NCI-H460 (cell line): ENCODE data around the gene BCAM. TPM values are rescaled to one million over a fixed set of nuclear protein-coding genes. Genes with fewer than 3 reads are reported as not detected.

Experiments
- DNase-seq: peaks from one replicate; pipeline ENCODE4 v3.0.0-alpha.2; 2016; ENCODE audit warnings: low read depth; ENCODE audit errors: extremely low read depth
- total RNA-seq: library from RNA; depleted of rRNA; stranded (reverse); fragments of >200 nt; shearing (Covaris generic); gene quantifications from 2 replicates; pipeline ENCODE4 v1.2.3, GENCODE V29; 2014

Gene BCAM
- total RNA-seq, 1 experiment from 2014 or later = 2.3 TPM

DNA sequence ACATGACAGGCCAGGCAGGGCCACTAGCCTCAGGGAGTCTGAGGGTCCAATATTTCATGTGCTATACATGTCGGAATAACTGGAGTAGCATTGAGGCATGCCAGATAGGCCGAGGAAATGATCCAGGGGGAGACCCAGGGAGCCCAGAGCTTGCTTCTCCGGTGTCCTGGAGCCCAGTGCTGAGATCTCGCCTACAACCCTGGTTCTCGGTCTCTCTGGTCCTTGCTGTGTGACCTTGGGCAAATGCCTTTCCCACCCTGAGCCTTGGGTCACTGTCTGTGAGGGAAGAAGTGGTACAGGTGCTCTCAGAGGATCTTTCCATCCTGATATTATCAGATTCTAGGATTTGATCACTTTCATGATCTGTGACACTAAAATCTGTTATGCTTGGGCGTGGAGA is 19.9 kb upstream of the BCAM start:
- DNase-seq = no peak

DNA sequence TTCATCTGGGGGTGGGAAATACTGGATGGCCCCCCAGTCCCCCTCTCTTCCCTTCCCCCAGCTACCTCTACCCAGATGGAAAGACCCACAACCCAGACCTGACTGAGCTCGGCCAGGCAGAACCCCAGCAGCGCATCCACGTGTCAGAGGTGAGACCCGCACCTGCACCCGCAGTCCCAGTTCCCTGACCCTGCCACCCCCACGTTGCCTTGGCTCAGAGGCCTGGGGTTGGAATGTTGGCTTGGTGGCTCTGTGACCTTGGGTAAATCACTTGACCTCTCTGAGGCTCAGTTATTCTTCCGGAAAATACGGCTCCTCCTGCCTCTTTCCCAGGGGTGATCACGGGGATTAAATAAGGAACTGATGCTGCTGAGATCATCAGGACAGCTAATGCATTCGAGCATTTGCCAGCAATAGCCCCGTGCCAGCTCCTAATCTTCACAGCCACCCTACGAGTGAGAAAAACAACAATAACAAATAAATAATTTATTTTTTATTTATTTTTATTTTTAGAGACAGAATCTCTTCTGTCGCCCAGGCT is 18.9 kb upstream of the BCAM start:
- DNase-seq = no peak

DNA sequence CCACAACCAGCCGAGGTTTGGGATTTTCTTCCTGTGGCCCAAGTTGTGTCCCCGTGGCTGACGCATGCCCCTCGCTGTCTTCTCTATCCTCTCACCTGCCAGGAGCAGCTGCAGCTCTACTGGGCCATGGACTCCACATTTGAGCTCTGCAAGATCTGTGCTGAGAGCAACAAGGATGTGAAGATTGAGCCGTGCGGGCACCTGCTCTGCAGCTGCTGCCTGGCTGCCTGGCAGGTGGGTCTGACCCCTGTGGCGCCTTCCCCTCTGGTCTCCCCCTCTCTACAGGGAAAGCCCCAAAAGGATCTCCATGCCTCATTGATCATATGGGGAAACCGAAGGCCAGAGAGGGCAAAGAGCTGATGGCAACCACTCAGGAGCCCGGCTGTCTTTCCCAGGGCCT is 16.6 kb upstream of the BCAM start:
- no peak for DNase-seq

DNA sequence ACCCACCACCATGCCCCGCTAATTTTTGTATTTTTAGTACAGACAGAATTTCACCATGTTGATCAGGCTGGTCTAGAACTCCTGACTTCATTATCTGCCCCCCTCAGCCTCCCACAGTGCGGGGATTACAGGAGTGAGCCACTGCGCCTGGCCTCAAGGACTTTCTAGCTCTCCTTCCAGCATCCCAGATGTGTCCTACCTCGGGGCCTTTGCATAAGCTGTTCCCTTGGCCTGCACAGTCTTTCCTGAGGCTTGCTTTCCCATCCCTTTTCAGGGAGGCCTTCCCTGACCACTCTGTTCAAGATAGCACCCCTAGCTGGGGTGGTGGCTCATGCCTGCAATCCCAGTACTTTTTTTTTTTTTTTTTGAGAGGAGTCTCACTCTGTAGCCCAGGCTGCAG is 14.3 kb upstream of the BCAM start:
- no peak for DNase-seq

DNA sequence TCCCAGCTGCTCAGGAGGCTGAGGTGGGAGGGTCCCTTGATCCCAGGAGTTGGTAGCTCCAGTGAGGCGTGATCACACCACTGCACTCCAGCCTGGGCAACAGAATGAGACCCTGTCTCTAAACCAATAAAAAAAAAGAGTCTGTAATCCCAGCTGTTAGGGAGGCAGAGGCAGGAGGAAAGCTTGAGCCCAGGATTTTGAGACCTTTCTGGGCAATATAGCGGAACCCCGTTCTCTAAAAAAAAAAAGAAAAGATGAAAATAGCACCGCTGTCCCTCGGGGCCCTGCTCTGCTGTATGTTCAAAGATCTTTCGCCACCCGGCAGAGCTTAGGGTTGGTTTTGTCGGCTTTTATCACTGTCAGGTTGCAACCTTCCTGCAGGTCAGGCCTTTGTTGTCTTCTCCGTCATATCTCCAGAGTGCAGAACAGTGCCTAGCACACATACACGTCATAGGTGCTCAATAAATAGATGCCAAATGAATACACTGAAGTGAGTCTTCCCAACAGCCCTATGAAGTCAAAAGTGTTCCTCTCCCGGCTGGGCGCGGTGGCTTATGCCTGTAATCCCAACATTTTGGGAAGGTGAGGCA is 13.4 kb upstream of the BCAM start:
- no peak for DNase-seq

DNA sequence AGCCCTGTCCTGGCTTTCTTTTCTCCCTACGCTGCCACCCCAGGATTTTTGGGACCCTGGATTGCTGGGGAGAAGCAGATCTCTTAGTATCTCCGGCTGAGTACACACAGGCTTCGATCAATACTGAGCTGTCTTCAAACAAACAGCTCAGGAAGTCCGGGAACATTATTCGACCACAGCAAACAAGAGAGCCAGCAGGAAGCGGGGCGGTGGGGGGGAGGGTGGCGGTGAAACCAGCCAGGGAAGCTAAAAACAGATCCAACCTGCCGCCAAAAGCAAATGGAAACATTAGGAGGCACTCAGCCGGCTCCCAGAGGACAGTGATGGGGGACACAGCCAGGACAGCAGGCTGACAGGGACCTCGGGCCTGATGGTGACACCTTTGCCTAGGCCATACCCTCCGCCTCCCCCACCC is 12.2 kb upstream of the BCAM start:
- DNase-seq = no peak

DNA sequence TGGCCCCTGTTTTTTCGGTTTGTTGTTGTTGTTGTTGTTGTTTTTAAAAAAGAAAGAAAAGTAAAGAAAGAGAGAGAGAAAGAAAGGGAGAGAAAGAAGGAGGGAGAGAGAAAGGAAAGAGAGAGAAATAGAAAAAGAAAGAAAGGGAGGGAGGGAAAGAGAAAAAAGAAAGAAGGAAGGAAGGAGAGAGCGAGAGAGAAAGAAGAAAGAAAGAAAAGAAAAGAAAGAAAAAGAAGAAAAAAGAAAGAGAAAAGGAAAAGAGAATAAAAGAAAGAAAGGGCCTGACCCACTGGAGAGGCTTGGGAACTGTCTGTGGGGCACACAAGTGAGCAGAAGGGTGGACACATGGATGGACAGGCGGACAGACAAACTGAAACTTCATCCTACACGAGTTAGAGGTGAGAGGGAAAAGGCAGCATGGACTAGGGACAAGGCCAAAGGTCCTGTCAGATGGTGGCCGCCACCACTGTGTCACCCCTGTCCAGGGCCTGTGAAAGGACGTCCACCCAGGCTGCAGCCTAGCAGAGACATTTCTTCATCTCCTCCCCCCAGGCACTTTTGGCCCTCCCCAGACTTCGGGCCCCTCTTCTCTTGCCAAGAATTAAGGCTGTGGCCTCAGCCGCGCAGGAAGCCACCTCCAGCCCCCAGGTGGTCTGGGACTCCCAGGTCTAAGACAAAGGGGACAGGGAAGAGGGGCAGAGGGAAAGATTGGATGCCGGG is 9.1 kb upstream of the BCAM start:
- no peak for DNase-seq

DNA sequence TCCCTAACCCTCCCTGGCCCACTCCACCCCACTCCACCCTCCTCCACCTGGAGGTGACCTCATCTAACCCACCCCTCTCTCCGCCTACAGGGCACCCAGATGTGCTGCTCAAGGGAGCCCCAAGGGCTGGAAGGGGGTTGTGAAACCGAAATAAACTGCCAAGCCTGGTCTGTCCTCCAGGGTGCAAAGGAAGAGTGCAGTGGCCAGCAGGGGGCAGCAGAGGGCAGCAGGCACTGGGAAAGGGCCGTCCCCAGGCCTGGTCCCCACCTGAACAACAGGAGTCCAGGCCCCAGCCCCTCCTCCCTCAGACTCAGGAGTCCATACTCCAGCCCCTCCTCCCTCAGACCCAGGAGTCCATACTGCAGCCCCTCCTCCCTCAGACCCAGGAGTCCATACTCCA is 8.4 kb upstream of the BCAM start:
- DNase-seq = peak; percentile 65

DNA sequence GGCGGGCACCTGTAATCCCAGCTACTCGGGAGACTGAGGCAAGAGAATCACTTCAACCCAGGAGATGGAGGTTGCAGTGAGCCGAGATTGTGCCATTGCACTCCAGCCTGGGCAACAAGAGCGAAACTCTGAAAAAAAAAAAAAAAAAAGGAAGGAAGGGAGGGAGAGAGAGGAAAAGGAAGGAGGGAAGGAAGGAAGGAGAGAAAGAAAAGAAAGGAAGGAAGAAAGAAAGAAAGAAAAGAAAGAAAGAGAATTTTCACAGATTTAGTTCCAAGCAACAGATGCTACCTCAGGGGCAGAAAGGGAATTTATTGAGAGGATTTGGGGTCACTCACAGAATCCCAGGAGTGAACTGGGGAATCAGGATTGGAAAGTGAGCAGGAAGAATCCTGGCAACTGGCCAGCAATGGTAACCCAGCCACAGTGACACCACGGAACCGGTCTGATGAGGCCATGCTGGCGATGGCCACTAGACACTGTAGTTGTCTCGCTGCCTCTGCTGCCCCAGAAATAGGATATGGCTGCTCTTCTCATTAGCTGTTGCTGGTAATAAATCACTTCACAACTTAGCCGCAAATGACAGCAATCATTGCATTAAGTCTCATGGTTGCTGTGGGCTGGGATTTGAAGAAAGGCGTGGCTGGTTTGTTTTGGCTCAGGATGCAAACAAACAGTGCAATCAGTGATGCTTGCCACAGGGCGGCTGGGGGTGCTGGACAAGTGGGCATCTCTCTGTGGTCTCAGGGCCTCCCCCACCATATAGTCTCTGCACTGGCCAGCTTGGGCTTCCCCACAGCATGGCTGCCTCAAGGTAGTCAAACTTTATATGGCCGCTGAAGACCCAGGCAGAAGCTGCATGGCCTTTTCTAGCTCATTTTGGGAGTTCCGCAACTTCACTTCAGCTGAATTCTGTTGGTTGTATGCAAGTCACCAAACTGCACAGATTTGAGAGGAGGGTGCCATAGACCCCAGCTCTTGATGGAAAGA is 5.2 kb upstream of the BCAM start:
- no peak for DNase-seq

DNA sequence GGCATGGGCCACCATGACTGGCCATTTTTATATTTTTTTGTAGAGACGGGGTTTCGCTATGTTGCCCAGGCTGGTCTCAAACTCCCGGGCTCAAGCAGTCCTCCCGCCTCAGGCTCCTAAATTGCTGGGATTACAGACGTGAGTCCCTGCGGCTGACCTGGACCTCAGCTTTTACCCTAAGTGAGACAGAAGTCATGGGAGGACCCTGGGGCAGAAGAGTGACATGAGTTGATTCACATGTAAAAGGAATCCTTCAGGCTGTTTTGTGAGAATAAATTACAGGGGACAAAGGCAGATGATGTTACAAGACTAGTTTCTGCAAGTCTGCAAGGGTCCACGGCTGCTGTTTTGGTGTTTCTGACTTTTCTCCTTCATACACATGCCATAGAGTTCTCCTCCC is 2.6 kb upstream of the BCAM start:
- DNase-seq = no peak

DNA sequence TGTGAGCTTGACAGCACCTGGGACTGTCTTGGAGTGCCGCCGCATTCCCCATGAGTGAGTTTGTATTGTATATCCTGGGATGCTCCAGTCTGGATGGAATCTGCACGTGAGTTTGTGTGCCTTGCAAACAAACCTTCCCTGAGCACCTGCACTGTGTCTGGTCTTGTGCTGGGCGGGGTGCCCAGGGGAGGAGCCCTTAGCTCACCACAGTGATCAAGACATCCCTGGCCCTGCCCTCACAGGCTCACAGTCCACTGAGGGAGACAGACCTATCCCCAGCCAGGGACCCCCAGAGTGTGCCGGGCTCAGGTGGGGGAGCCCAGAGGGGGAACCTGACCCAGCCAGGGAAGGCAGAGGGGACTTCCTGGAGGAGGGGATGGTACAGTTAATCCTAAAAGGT is 1.7 kb upstream of the BCAM start:
- no peak for DNase-seq

DNA sequence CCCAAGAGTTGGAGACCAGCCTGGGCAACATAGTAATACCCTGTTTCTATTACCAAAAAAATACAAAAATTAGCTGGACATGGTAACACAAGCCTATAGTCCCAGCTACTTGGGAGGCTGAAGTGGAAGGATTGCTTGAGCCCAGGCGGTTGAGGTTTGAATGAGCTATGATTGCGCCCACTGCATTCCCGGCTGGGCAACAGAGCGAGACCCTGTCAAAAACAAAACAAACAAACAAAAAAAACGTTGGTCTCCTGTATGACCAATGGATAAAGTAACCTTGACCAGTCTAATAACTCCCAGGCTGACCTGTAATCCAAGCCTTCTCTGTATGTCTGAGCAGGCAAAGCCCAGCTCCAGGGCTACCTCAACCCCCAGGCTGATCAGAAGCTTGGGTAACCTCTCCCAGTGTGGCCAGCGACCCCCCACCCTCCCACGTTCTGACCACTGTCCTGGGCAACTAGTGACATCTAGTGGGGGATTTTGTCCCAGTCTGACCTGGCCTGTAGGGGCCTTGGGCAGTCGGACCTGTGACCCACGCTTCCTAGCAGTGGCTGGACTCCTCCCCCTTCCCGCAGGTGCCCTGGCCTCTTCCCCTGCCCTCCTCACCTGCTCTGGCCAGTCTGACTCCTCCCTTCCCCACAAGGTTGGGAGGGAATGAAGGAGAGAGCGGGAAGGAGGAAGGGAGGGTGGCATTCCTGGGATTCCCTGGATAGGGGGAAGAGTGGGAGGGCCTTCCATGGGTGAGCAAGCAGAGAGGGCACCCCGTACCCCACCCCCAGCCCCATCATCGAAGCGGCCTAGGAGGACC is 1.0 kb upstream of the BCAM start:
- peak; percentile 36 for DNase-seq

DNA sequence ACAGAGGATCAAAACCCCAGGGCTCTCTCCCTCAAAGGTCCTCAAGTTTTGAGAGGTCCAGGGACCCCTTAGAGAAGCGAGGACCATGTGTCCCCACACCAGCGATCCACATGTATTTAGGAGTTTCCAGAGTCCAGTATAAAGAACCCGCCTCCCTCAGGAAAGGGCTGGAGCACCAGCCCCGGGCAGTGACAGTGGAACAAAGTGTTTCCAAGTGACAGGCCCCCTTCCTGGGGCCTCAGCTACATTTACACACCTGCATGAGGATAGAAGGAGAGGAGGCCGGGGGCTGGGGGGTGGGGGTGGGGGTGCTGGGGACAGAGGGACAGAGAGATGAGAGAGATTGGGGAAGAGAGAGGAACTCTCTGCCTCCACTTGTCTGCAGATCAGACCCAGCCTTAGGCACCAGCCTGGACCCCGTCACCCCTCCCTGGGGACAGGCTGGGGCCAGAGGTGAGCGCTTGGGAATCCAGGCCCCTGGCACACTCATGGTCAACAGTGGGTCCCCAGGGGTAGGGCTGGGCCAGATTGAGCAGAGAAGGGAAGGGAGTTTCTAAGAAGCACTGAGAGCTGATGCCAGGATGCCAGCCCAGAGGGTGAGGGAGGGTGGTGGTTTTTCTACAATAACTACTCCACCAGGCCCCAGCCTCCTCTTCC is 802 bp downstream of the BCAM start:
- DNase-seq = no peak

DNA sequence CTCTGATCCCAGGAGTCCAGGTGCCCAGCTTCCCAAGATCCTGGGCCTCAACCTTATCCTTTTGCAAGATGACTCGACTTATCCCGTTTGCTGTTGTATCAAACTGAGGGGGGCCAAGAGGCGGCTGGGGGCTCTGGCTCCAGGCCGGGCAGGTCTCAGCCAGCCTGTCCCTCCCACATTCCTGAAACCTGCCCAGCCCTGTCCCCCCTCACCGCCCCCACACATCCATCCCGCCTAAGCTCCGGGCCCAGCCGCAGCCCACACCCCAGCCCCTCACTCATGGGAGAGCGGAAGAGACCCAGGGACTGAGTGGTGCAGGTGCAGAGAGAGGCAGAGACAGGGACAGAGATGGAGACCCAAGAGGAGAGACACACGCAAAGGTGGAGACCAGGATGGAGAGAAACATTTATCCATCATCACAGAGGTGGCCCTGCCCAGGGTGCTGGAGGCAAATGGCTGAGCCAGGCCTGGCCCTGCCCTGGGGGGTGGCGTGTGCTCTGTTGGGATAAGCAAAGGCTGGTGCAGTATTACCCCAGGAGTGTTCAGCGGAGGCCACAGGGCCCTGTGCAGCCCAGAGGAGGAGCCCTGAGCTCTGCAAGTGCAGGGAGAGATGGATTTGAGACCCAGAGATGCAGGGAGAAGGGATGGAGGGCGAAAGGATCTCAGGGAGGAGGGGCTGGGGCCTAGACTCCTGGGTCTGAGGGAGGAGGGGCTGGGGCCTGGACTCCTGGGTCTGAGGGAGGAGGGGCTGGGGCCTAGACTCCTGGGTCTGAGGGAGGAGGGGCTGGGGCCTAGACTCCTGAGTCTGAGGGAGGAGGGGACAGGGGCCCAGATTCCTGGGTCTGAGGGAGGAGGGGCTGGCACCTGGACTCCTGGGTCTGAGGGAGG is 1.6 kb downstream of the BCAM start:
- no peak for DNase-seq

DNA sequence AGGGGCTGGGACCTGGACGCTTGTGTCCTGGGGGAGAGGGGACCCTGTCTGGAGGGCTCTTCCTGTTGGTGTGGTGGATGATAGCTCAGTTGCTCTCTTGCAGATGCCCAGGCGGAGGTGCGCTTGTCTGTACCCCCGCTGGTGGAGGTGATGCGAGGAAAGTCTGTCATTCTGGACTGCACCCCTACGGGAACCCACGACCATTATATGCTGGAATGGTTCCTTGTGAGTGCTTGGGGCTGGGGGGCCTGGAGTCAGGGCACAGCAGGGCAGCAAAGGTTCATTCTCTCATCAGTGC is 2.2 kb downstream of the BCAM start:
- DNase-seq = no peak

DNA sequence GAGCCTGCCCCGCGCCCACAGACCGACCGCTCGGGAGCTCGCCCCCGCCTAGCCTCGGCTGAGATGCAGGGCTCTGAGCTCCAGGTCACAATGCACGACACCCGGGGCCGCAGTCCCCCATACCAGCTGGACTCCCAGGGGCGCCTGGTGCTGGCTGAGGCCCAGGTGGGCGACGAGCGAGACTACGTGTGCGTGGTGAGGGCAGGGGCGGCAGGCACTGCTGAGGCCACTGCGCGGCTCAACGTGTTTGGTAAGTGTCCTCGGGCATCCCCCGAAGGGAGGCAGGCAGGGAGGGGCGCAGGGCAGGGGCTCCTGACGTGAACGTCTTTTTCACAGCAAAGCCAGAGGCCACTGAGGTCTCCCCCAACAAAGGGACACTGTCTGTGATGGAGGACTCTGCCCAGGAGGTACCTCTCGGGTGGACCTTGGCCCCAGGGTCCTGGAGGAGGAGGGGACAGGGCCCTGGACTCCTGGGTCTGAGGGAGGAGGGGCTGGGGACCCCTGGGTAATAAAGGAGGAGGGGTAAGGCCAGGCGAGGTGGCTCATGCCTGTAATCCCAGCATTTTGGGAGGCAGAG is 3.3 kb downstream of the BCAM start:
- no peak for DNase-seq

DNA sequence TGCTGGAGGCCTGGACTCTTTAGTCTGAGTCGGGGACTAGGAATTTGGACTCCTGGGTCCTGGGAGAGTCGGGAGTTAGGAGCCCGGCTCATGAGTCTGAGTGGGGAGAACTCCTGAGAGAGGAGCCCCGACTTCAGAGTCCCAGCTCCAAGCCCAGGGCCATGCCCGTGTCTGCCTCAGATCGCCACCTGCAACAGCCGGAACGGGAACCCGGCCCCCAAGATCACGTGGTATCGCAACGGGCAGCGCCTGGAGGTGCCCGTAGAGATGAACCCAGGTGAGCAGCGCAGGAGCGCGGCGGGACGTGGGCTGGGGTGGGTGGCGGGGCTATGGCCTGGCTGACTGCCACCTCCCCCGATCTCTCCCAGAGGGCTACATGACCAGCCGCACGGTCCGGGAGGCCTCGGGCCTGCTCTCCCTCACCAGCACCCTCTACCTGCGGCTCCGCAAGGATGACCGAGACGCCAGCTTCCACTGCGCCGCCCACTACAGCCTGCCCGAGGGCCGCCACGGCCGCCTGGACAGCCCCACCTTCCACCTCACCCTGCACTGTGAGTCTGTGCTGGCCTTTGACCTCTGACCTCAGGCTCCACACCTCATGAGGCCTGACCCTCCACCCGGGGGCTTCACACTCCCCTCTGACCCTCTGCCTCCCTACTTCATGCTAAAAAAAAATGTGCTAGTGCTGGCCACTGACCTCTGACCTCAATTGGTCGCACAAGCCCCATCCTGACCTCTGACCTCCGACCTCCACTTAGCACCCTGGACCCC is 4.4 kb downstream of the BCAM start:
- no peak for DNase-seq

DNA sequence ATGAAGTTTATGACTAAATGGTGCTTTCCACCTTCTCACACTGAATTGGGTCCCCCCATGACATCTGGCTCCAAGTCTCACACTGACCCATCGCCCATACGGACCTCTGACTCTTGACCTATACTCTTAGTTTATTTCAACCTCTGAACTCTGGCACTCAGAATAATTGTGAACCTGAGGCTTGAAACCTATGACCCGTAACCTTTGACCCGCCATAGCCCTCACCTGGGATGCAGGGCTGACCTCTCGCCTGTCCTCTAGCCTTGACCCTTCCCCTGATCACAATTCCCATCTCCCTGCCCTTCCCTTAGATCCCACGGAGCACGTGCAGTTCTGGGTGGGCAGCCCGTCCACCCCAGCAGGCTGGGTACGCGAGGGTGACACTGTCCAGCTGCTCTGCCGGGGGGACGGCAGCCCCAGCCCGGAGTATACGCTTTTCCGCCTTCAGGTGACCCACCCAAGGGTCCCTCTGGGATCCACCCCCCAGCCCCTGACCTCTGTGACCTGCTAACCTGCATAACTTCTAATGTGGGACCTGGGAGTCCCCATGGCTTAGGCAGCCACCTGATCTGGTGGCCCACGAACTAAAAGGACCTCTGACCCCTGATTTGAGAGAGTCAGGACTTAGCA is 5.1 kb downstream of the BCAM start:
- DNase-seq = no peak
